ENCODE measurements around the gene CTBP1. TPM values are rescaled to one million over a fixed set of nuclear protein-coding genes. Genes with fewer than 3 reads are reported as not detected.
A peak's percentile ranks its signal among the peaks of the same experiment; 100 is the strongest.

Gene CTBP1
- total RNA-seq, 1 donor from 2014 or later, result 171 TPM

DNA sequence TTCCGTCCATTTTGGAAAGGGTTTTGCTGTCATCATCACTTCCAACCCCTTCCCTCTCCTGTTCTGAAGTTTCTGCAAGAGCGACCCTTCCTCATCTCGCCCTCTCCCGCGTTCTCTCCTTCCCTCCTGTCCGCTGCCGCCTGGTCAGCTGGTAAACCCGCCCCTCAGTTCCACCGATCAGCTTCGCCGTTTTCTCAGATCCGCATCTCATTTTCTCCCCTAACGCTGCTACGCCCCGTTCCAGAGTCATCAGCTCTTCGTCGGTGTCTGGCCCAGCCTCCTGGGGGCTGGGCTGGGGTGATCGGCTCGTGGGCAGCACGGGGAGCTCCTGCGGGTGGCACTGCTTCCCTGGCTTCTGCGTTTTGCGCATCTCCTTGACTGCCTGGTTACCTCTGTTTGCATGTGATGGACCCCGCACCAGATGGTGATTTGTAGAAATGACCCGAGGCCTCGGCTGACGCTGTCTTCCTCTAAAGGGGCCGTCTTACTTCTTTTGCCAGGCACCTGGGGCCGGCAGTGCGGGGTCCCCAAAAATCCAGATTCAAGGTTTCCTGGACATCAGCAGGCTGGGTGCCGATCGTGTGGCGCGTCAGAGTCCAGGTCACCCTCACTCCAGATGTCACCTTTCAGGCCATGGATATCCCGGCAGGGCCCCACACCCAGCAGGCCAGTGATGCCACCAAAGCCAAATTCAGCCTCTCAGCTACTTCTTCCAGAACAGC is 13.4 kb downstream of the CTBP1 start:
- H3K79me2 ChIP-seq (ENCODE audit: low read depth), result peaks cover 21% of the 10 kb centered on the region
- no peaks in the 10 kb centered on the region for H3F3A ChIP-seq (ENCODE audit: low read depth)
- no peaks in the 10 kb centered on the region for H3K4me1 ChIP-seq
- Mint-ChIP-seq H3K36me3 (peaks cover 30% of the 10 kb centered on the region), H3K4me1 (peaks cover 28% of the 10 kb centered on the region), H3K4me3 (no peak overlapping the region), H3K9me3 (no peaks in the 10 kb centered on the region), H3K27me3 (ENCODE audit: insufficient read depth, low read depth) (peaks cover 5% of the 10 kb centered on the region), H3K27ac (peak overlapping the region; percentile 50)
- H3K4me3 ChIP-seq, result no peak overlapping the region
- H2AFZ ChIP-seq (replicated peaks), result no peak overlapping the region
- no peak overlapping the region for H3K4me2 ChIP-seq
- H3K27me3 ChIP-seq, result no peaks in the 10 kb centered on the region
- no peaks in the 10 kb centered on the region for H3K9me3 ChIP-seq (ENCODE audit: low read depth)
- TF ChIP-seq CTCF (IDR thresholded peaks at IDR 0.05) (no peak), EZH2 (IDR thresholded peaks at IDR 0.05) (no peak), EZH2phosphoT487 (IDR thresholded peaks at IDR 0.05) (no peak)
- no peak for DNase-seq (ENCODE audit: low spot score)
- no peak overlapping the region for H3K9ac ChIP-seq
- no peaks in the 10 kb centered on the region for H3K36me3 ChIP-seq
- no peak overlapping the region for H3K27ac ChIP-seq
- peaks cover 44% of the 10 kb centered on the region for H4K20me1 ChIP-seq (ENCODE audit: low read depth)

DNA sequence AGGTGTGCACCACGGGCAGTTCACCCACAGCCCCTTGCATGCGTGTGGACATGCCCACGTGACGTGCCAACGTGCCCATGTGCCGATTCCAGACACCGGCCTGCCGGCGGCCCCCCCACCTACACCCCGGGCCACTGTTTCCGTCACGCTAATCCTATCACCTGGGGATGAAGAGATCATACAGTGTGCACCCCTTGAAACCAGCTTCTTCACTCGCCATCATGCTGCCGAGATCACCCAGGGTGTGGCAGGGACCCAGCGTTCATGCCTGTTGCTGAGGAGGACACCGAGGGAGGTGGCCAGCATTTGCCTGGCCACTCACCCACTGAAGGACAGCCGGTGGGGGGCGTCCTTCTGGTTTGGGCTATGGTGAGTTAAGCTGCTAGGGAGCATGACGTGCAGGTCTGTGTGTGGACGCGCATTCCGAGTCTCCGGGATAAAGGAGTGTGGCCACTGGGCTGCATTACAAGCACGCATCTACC is 14.1 kb downstream of the CTBP1 start:
- Mint-ChIP-seq H3K27me3 (ENCODE audit: insufficient read depth, low read depth) (peaks cover 5% of the 10 kb centered on the region), H3K27ac (peak overlapping the region; percentile 93), H3K4me3 (peak overlapping the region; percentile 18), H3K4me1 (peaks cover 28% of the 10 kb centered on the region), H3K36me3 (peaks cover 29% of the 10 kb centered on the region), H3K9me3 (no peaks in the 10 kb centered on the region)
- Histone ChIP-seq H3K4me3 (no peak overlapping the region), H3K4me2 (no peak overlapping the region), H2AFZ (replicated peaks) (no peak overlapping the region), H3K27me3 (no peaks in the 10 kb centered on the region), H3K9me3 (ENCODE audit: low read depth) (no peaks in the 10 kb centered on the region), H4K20me1 (ENCODE audit: low read depth) (peaks cover 43% of the 10 kb centered on the region), H3F3A (ENCODE audit: low read depth) (no peaks in the 10 kb centered on the region), H3K36me3 (no peaks in the 10 kb centered on the region), H3K79me2 (ENCODE audit: low read depth) (peaks cover 19% of the 10 kb centered on the region), H3K27ac (no peak overlapping the region), H3K9ac (no peak overlapping the region), H3K4me1 (no peaks in the 10 kb centered on the region)
- TF ChIP-seq EZH2 (IDR thresholded peaks at IDR 0.05) (no peak), CTCF (IDR thresholded peaks at IDR 0.05) (no peak), EZH2phosphoT487 (IDR thresholded peaks at IDR 0.05) (no peak)
- no peak for DNase-seq (ENCODE audit: low spot score)

DNA sequence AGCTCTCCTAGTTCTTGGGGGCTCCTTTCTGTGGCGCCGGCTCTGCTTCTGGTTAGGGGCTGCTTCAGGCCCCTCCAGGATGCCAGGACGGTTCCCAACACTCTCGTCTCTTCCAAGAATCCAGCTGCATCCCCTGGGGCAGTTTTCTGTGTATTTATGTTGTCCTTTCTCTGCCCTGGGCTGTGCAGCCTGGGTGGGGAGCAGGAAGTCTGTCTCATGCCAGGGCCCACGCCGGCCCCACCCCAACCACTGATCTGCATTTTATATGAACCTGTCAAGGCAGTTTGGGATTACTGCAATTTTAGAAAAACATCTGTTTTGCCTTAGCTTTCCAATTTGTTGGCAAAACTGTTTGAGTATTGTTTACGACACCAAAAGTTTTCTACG is 14.6 kb downstream of the CTBP1 start:
- Mint-ChIP-seq H3K27me3 (ENCODE audit: insufficient read depth, low read depth) (peaks cover 5% of the 10 kb centered on the region), H3K9me3 (no peaks in the 10 kb centered on the region), H3K4me3 (no peak overlapping the region), H3K27ac (peak overlapping the region; percentile 93), H3K4me1 (peaks cover 28% of the 10 kb centered on the region), H3K36me3 (peaks cover 26% of the 10 kb centered on the region)
- H3K36me3 ChIP-seq, result no peaks in the 10 kb centered on the region
- no peaks in the 10 kb centered on the region for H3K27me3 ChIP-seq
- peaks cover 13% of the 10 kb centered on the region for H3K79me2 ChIP-seq (ENCODE audit: low read depth)
- no peak overlapping the region for H3K4me3 ChIP-seq
- no peaks in the 10 kb centered on the region for H3K9me3 ChIP-seq (ENCODE audit: low read depth)
- no peak overlapping the region for H2AFZ ChIP-seq (replicated peaks)
- no peak for DNase-seq (ENCODE audit: low spot score)
- H3K4me1 ChIP-seq, result no peaks in the 10 kb centered on the region
- H3K27ac ChIP-seq, result no peak overlapping the region
- no peaks in the 10 kb centered on the region for H3F3A ChIP-seq (ENCODE audit: low read depth)
- TF ChIP-seq EZH2phosphoT487 (IDR thresholded peaks at IDR 0.05), result no peak
- no peak for TF ChIP-seq EZH2 (IDR thresholded peaks at IDR 0.05)
- TF ChIP-seq CTCF (IDR thresholded peaks at IDR 0.05), result no peak
- no peak overlapping the region for H3K4me2 ChIP-seq
- peaks cover 43% of the 10 kb centered on the region for H4K20me1 ChIP-seq (ENCODE audit: low read depth)
- no peak overlapping the region for H3K9ac ChIP-seq
